Limb (tissue), 2 donors: ENCODE data around the gene NPTX1.
A peak's percentile ranks its signal among the peaks of the same experiment; 100 is the strongest.

Experiments
- DNase-seq, 2 donors: peaks; one replicate each; pipeline ENCODE4 v3.0.0-alpha.2; 2016; ENCODE audit errors: extremely low spot score in 2 of 2

The NPTX1 gene

GRCh38 chr17:80479246-80479566, 2.8 kb upstream of the NPTX1 start:
- DNase-seq, result no peak

- no peak for DNase-seq
Measured at GRCh38 chr17:80478487-80479245, 2.3 kb upstream of the NPTX1 start.

DNA sequence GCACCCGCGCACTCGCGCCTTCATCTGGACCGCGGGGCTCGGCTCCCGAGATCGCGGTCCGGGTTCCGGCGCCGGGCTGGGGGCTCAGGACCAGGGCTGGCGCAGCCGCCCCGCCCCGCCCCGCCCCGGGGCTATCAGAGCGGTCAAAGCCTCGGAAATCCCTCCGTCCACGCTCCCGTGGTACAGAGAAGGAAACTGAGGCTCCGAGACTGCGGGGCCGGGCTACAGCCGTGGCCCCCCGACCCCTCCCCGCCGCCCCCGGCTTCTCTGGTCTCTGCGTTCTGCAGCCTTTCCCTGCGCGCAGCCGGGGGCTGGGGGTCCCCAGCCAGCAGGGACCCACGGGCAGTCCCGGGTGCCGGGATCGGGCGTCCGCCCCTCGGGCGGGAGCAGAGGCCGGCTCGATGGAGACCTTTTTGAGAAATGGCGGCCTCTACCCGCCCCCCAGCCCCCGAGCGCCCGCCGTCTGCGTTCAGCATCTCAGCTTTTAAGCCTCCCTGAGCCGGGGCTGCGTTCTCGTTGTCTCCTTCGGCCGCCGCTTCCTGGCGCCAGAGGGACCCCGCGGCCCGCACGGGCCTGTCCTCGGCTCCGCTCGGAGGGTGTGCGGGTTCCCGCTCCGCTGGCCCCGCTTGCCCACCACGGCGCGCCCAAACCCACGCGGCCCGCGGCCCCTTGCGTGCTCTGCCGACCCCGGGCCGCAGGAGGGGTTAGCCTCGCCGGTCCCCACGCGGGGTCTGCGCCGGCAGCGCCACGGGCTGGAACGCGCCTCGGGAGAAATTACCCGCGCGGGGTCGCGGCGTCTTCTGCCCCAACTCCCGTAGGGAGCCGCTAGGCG, 1.5 kb upstream of the NPTX1 start:
- DNase-seq, result peak in 1 of 2 donors; percentile 80

- DNase-seq, result peak in 1 of 2 donors; percentile 60
Measured at GRCh38 chr17:80476877-80477646, 655 bp upstream of the NPTX1 start.

GRCh38 chr17:80474961-80475909, 1.2 kb downstream of the NPTX1 start:
- no peak for DNase-seq

- DNase-seq, result no peak
Measured at GRCh38 chr17:80474231-80474960, 2.0 kb downstream of the NPTX1 start.

DNA sequence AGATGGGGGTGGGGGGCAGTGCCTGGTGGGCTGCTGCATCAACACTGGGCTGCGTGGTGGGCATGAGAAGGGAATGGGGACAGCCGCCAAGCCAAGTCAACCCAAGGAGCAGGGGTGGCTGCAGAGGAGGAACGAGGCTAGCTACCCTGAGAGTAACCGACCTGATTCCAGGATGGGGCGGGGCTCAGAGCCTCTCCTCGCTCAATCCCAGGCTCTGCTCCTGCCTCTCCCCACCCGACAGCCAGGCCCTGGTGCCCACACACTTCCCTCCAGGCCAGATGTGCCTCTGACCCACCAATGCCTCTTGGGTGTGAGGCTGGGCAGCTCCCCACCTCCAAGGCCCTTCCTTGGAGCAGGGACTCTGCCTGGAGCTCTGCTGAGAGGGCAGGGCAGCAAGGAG, 2.7 kb downstream of the NPTX1 start:
- DNase-seq, result no peak

DNA sequence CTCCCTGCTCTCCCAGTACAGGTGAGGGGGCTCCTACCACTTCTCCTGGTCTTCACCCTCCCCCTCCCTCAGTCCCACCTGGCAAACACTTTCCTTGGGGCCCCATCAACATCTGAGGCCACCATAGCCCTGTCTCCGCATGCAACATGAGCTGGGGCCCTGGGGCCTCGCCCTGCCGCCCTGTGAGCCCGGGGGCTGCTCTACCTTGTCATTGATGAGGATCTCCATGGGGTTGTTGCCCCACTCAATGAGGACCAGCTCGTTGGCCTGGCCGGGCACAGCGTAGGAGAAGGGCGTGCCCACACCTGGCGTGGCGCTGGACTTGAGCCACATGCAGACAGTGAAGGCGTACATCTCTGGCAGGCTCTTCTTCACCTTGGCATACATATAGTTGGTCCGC, 3.4 kb downstream of the NPTX1 start:
- no peak for DNase-seq

DNA sequence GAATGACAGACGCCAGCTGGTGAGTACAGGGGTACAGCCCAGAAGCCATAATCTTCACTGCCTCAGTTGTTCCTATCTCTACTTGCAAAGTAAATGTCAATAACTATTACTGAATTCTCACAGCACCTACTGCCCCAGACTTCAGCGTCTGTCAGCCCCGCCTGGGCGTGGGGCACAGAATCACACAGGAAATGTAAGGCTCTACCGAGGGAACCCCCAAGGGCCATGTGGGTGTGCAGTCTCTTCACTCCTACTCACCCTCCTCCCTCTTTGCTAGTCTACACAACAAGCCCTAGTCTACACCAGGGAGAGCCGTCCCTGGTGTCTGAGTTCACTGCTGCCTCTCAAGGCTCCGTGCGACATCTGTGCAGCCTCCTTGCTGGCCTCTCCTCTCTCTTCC, 4.5 kb downstream of the NPTX1 start:
- no peak for DNase-seq

GRCh38 chr17:80470603-80471002, 5.8 kb downstream of the NPTX1 start:
- DNase-seq, result no peak

DNA sequence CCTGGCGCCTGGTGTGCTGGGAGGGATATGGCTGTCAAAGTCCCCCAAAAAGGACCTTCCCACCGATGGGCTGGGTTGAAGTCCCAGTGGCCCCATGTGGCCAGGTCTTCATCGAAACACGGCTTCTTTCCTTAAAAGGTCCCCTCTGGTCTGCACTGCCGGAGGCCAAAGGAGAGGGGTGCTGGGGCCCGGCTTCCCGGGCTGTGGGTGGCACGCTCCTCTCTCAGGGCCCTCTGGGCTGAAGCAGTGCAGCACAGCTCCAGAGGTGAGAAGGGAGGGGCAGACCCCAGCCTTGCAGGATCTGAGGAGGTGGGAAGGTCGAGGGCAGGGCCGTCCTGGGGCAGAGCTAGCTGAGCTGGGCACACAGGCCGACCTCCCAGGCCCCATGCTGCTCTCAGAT, 6.7 kb downstream of the NPTX1 start:
- DNase-seq, result no peak

DNA sequence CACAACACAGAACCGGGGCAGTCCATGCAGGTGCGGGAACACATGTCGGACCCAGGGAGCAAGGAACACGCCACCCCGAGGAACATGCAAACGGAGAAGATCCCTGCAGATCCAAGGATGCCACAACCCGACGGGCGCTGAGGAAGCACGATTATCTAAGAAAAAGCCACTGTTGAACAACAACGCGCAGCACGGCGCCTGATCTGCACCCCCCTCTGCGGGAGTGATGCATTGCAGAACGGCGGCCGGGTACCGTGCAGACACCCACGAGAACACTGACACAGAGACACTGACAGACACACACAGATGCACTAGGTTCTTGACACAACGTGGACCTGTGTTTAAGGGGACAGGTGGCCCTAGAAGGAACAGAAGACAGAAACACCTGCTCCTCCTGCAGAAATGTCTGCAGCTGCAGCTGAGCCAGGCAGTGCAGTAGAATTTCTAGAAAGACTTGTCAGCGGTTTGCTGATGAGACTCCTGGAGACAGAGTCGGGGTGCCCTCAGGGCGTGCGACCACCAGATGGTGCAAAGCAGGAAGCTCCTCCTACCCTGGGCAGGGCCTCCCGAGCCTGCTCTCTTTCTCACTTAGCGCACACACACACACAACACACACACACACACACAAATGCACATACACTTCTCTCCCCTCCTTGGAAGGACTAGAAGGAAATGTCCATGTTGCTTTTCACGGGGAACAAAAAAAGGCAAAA, 7.5 kb downstream of the NPTX1 start:
- no peak for DNase-seq

DNA sequence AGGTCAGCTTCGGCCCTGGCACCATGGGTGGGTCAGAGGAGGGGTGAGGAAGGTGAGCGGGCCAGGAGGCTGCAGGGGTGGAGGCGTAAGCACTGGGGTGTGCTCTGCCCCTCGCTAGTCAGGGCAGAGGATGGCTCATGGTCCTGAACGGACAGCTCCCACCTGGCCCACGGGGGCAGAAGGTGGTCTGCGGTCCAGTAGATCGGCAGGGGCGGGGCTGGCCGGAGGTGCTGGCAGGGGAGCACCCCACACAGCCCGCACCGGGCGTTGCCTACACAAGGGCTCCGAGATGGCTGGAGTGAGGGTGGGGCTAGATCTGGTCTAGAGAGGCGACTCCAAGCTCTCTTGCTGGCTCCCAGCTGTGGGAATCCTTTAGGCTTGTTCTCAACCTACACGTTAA, 8.2 kb downstream of the NPTX1 start:
- no peak for DNase-seq

DNA sequence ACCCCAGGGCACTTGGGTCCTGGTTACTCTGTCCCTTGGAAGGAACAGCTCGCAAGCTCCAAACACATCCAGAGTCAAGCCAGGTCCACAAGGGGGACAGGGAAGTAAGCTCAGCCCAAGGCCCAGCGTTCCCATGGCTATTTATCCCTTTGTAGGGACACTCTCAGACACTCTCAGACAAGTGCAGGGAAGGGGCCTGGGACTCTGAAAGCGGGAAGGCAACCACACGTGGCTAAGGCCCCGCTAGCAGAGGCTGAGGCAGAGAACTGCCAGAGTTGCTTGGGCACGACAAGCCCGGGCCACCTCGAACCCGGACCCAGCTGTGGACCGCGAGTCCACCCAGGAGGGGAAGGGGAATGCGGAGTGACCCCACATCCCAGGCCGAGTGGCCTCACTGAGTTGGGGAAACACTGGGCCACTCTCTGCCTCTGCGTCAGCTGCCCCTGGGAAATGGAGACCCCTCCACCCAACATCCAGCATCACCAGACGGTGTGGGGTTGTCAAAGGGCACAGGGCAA, 10.2 kb downstream of the NPTX1 start:
- DNase-seq, result no peak

DNA sequence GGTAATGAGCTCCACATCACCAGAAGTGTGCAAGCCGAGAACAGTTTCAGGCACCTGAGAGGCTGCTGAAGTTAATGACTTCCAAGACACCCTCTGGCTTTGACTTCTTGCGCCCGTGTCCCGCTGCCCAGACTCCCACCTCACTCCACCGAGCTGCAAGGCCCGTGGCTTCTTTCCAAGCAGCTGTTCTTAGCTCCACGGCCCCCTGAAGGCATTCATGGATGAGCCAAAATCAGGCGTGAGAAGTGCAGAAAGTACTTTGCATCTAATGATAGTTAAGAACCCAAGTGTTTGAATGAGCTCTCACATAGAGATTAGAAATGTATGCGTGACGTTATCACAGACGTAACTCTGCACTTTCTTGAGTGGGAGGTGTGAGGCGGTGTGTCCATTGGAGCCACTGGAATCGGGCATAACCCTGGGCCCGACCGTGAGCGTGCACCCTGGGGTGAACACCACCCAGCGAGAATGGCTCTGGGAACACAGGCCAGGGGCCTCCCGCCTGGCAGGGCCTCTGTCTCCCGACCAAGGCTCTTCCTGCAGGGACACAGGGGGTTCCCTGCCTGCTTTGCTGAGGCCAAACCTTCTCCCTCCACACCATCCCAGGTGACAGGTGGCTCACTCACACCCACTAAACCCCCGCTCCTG, 11.0 kb downstream of the NPTX1 start:
- peak in 1 of 2 donors; percentile 40 for DNase-seq

DNA sequence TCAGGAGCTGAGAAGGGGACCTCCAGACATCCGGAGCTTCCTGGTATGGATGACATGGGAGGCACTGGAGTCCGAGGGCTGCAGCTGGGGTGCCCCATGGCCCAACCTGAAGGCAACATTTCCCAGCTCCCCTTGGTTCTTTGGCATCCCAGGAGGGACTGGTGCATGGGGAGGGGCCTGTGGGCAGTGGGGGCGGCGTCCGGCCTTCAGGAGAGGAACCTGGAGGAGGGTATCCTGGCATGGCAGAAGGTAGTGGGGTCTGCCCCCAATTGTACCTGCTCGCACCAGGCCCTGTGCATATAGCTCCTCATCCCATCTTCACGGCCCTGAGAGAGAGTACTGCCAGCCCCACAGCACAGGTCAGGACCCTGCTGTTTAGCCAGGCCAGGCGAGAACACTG, 11.9 kb downstream of the NPTX1 start:
- DNase-seq, result no peak

DNA sequence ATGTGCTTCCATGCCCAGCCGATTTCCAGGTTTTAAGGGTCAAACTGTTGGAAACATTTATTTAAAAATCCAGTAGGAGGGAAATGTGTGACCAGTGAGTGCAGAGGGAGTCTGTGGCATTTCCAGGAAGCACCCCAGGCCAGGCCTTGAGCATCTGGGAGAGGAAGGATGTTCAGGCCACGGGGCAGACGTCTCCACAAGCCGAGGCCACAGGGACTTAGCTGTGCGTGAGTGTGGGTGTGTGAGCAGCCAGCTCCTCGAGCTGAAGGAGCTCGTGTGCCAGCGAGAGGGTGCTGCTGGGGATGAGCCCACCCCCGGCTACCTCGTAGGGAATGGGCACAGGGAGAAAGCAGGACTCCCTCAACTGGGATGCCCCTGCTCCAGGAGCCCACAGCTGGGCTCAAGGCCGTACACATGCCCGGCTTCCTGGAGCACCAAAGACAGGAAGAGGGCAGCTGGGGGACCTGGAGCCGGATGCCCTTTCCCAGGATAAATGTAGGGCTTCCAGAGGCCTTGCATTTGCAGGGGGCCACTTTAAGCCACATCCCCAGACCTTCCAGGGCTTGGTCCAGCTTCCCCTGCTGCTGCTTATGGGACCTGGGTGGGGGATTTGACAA, 12.5 kb downstream of the NPTX1 start:
- no peak for DNase-seq

DNA sequence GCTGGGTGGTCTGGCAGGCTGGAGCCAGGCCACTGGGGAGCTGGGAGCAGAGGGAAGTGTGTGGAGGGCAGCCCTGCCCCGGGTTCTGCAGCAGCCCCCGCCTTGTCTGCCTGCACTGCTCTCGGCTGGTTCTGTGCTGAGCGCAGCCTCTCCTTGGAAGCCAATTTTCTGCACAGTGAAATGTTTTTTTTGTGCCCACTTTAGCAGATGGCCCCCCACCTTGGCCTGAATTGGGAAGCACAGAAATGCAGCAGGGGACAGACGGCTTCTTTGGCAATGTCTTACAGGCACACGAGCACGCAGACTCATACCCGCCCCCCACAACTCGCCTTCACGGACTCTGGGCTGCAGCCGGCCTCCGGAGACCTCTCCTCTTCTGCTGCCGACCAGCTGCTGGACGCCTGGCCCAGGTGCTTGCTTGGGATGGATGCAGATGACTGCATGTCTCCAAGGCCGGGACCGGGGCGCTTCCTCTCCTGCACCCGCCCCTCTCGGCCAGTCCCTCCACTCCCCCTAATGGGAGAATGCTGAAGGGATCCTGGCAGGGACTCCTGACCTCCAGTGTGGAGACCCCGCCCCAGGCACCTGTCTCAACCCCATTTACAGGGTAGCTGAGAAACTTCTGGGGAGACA, 14.8 kb downstream of the NPTX1 start:
- DNase-seq, result no peak
